ENCODE measurements around the gene BUD13. TPM values are rescaled to one million over a fixed set of nuclear protein-coding genes. Genes with fewer than 3 reads are reported as not detected.

Gene BUD13
- total RNA-seq, 2 donors from 2014 or later = 12.2 to 16.0 TPM

DNA sequence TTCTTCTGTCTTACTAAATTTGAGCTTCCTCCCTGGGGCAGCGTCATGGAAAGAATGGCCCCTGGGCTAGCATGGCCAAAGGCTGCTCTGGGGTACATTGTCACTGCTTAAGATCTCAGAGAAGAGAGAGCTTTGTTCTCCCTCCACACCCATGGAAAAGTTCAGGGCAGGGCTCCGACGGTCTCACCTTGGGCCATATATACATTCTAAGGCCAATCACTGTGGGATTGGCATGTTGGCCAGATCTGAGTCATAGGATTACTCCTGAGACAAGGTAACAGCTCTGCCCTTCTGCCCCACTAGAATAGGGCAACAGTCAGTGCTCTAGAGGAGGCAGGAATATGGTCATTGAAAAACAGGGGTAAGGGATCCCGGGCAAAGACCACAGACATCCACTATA is 56.2 kb downstream of the BUD13 start:
- WGBS = 81% methylated on average over 4 of the region's 4 CpGs
- no peak for DNase-seq (ENCODE audit: low spot score)
- Histone ChIP-seq H3K9me3 (no peaks in the 10 kb centered on the region), H3K36me3 (no peaks in the 10 kb centered on the region), H3K4me1 (replicated peaks) (no peaks in the 10 kb centered on the region), H3K4me3 (no peak overlapping the region), H3K27ac (no peak overlapping the region), H3K27me3 (replicated peaks; ENCODE audit: insufficient read depth) (no peaks in the 10 kb centered on the region)
- no peak for TF ChIP-seq POLR2A (IDR thresholded peaks at IDR 0.05)
- TF ChIP-seq, protein P1, sequence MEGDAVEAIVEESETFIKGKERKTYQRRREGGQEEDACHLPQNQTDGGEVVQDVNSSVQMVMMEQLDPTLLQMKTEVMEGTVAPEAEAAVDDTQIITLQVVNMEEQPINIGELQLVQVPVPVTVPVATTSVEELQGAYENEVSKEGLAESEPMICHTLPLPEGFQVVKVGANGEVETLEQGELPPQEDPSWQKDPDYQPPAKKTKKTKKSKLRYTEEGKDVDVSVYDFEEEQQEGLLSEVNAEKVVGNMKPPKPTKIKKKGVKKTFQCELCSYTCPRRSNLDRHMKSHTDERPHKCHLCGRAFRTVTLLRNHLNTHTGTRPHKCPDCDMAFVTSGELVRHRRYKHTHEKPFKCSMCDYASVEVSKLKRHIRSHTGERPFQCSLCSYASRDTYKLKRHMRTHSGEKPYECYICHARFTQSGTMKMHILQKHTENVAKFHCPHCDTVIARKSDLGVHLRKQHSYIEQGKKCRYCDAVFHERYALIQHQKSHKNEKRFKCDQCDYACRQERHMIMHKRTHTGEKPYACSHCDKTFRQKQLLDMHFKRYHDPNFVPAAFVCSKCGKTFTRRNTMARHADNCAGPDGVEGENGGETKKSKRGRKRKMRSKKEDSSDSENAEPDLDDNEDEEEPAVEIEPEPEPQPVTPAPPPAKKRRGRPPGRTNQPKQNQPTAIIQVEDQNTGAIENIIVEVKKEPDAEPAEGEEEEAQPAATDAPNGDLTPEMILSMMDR (IDR thresholded peaks at IDR 0.05) = no peak
- no peak for TF ChIP-seq POLR2AphosphoS5 (IDR thresholded peaks at IDR 0.05)
- intact Hi-C loops (cut with DNase I) = no loop called here

DNA sequence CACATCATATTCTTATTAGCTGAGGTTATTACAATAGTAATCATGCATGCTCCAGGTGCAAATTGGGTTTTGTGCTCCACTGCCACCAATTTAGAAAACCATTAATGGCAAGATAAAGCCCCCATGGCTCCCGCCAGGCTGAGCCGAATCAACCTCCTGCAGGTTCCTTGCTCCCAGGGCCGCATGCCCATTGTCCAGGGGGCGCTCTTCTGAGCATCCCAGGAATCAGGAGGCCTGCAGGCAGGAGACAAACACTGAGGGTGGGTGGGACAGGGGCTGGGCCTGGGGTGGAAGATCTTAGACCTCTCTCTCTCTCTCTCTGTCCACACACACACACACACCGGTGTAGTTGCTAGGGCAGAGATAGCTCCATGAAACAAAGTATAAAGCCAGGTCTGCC is 57.4 kb downstream of the BUD13 start:
- intact Hi-C loops (cut with DNase I) = no loop called here
- Histone ChIP-seq H3K4me3 (no peak overlapping the region), H3K4me1 (replicated peaks) (no peaks in the 10 kb centered on the region), H3K36me3 (no peaks in the 10 kb centered on the region), H3K27me3 (replicated peaks; ENCODE audit: insufficient read depth) (no peaks in the 10 kb centered on the region), H3K27ac (no peak overlapping the region), H3K9me3 (no peaks in the 10 kb centered on the region)
- no peak for DNase-seq (ENCODE audit: low spot score)
- WGBS = 78% methylated on average over 5 of the region's 5 CpGs
- no peak for TF ChIP-seq POLR2AphosphoS5 (IDR thresholded peaks at IDR 0.05)
- TF ChIP-seq POLR2A (IDR thresholded peaks at IDR 0.05) = no peak
- TF ChIP-seq, protein P1 (IDR thresholded peaks at IDR 0.05) = no peak

GRCh38 chr11:116714902-116715301 is 57.9 kb downstream of the BUD13 start:
- Histone ChIP-seq H3K36me3 (no peaks in the 10 kb centered on the region), H3K27me3 (replicated peaks; ENCODE audit: insufficient read depth) (no peaks in the 10 kb centered on the region), H3K27ac (no peak overlapping the region), H3K4me3 (no peak overlapping the region), H3K4me1 (replicated peaks) (no peaks in the 10 kb centered on the region), H3K9me3 (no peaks in the 10 kb centered on the region)
- 83% methylated on average over 9 of the region's 9 CpGs for WGBS
- intact Hi-C loops (cut with DNase I) = no loop called here
- DNase-seq (ENCODE audit: low spot score) = no peak
- TF ChIP-seq POLR2AphosphoS5 (IDR thresholded peaks at IDR 0.05) = no peak
- no peak for TF ChIP-seq POLR2A (IDR thresholded peaks at IDR 0.05)
- TF ChIP-seq, protein P1 (IDR thresholded peaks at IDR 0.05) = no peak

DNA sequence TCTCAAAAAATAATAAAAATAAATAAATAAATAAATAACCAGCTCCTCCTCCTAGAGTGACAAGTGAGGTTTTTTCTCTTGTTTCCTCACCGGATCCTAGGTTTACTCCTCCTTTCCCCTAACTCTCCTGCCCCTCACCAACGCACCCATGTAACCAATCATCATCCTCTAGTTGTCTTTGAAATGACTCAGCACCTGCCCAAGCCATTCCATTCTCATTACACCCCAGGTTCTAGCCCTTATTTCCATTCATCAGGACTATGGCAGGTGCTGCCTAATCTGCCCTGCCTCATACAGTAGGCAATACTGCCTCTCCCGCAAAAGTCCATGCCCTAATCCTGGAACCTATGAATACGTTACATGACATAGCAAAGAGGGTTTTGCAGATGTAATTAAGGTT is 60.4 kb downstream of the BUD13 start:
- no peak overlapping the region for H3K27ac ChIP-seq
- intact Hi-C loops (cut with DNase I) = no loop called here
- TF ChIP-seq POLR2A (IDR thresholded peaks at IDR 0.05) (no peak), POLR2AphosphoS5 (IDR thresholded peaks at IDR 0.05) (no peak)
- TF ChIP-seq, protein P1 (IDR thresholded peaks at IDR 0.05) = no peak
- no peaks in the 10 kb centered on the region for H3K4me1 ChIP-seq (replicated peaks)
- H3K4me3 ChIP-seq = no peak overlapping the region
- 90% methylated on average over 4 of the region's 4 CpGs for whole genome bisulfite sequencing
- H3K36me3 ChIP-seq = no peaks in the 10 kb centered on the region
- no peak for DNase-seq (ENCODE audit: low spot score)
- no peaks in the 10 kb centered on the region for H3K27me3 ChIP-seq (replicated peaks; ENCODE audit: insufficient read depth)
- no peaks in the 10 kb centered on the region for H3K9me3 ChIP-seq

- Histone ChIP-seq H3K27me3 (replicated peaks; ENCODE audit: insufficient read depth) (no peaks in the 10 kb centered on the region), H3K27ac (no peak overlapping the region), H3K9me3 (no peaks in the 10 kb centered on the region), H3K36me3 (no peaks in the 10 kb centered on the region), H3K4me3 (no peak overlapping the region), H3K4me1 (replicated peaks) (no peaks in the 10 kb centered on the region)
- TF ChIP-seq POLR2A (IDR thresholded peaks at IDR 0.05) = no peak
- TF ChIP-seq POLR2AphosphoS5 (IDR thresholded peaks at IDR 0.05) = no peak
- TF ChIP-seq, protein P1 (IDR thresholded peaks at IDR 0.05) = no peak
- 91% methylated on average over 4 of the region's 4 CpGs for WGBS
- DNase-seq (ENCODE audit: low spot score) = no peak
- intact Hi-C loops (cut with DNase I) = no loop called here
Measured at GRCh38 chr11:116710762-116711161, 62.0 kb downstream of the BUD13 start.
